Neuron (in vitro differentiated cells): ENCODE measurements around the gene CEP76.
"Not testable (repeated sequence)": the region's sequence is repeated elsewhere in the genome, so short reads cannot be mapped to it uniquely, and the experiment has no call there.

Source experiments
- H2AFZ ChIP-seq: one replicate; pipeline ENCODE4 v1.6.1; 2013; ENCODE audit warnings: low read depth, mild to moderate bottlenecking, inconsistent platforms, low read length, moderate library complexity
- H3K27me3 ChIP-seq: one replicate; pipeline ENCODE4 v1.6.1; 2013; ENCODE audit warnings: low read length; ENCODE audit not compliant: insufficient read depth
- H3K36me3 ChIP-seq: one replicate; pipeline ENCODE4 v1.6.1; 2013; ENCODE audit warnings: low read length; ENCODE audit not compliant: insufficient read depth
- H3K4me1 ChIP-seq: one replicate; pipeline ENCODE4 v1.6.1; 2013; ENCODE audit warnings: low read length; ENCODE audit not compliant: insufficient read depth
- H3K4me3 ChIP-seq: 2 replicates; pipeline ENCODE4 v1.5.1; 2013; ENCODE audit warnings: mild to moderate bottlenecking, low read length, moderate library complexity
- H3K9me3 ChIP-seq: one replicate; pipeline ENCODE4 v1.6.1; 2013; ENCODE audit warnings: low read length

CEP76 gene

GRCh38 chr18:12645751-12646203 is 56.7 kb downstream of the CEP76 start:
- Histone ChIP-seq H3K27me3 (no peaks in the 10 kb centered on the region), H3K9me3 (no peaks in the 10 kb centered on the region), H3K36me3 (peaks cover 12% of the 10 kb centered on the region), H3K4me1 (no peaks in the 10 kb centered on the region), H3K4me3 (no peak overlapping the region), H2AFZ (no peak overlapping the region)

GRCh38 chr18:12645254-12645653 is 57.3 kb downstream of the CEP76 start:
- no peak overlapping the region for H2AFZ ChIP-seq
- H3K36me3 ChIP-seq: peaks cover 12% of the 10 kb centered on the region
- no peaks in the 10 kb centered on the region for H3K4me1 ChIP-seq
- no peaks in the 10 kb centered on the region for H3K27me3 ChIP-seq
- no peak overlapping the region for H3K4me3 ChIP-seq
- no peaks in the 10 kb centered on the region for H3K9me3 ChIP-seq

GRCh38 chr18:12643756-12644155 is 58.8 kb downstream of the CEP76 start:
- H3K36me3 ChIP-seq: peaks cover 12% of the 10 kb centered on the region
- H3K4me1 ChIP-seq, H3K27me3 ChIP-seq, H3K9me3 ChIP-seq, H2AFZ ChIP-seq, H3K4me3 ChIP-seq: not testable (repeated sequence)

GRCh38 chr18:12640881-12641200 is 61.7 kb downstream of the CEP76 start:
- Histone ChIP-seq H3K4me1 (no peaks in the 10 kb centered on the region), H3K27me3 (no peaks in the 10 kb centered on the region), H3K4me3 (no peak overlapping the region), H2AFZ (no peak overlapping the region), H3K36me3 (no peaks in the 10 kb centered on the region), H3K9me3 (no peaks in the 10 kb centered on the region)

- H3K36me3 ChIP-seq: no peaks in the 10 kb centered on the region
- no peaks in the 10 kb centered on the region for H3K27me3 ChIP-seq
- H3K9me3 ChIP-seq: no peaks in the 10 kb centered on the region
- H2AFZ ChIP-seq: no peak overlapping the region
- no peak overlapping the region for H3K4me3 ChIP-seq
- H3K4me1 ChIP-seq: no peaks in the 10 kb centered on the region
Measured at GRCh38 chr18:12639990-12640880, 62.3 kb downstream of the CEP76 start.

GRCh38 chr18:12638644-12639124 is 63.8 kb downstream of the CEP76 start:
- no peaks in the 10 kb centered on the region for H3K9me3 ChIP-seq
- no peak overlapping the region for H3K4me3 ChIP-seq
- H2AFZ ChIP-seq: no peak overlapping the region
- no peaks in the 10 kb centered on the region for H3K4me1 ChIP-seq
- peaks cover 6% of the 10 kb centered on the region for H3K36me3 ChIP-seq
- H3K27me3 ChIP-seq: no peaks in the 10 kb centered on the region

- no peak overlapping the region for H2AFZ ChIP-seq
- H3K36me3 ChIP-seq: peaks cover 6% of the 10 kb centered on the region
- H3K4me1 ChIP-seq: no peaks in the 10 kb centered on the region
- no peaks in the 10 kb centered on the region for H3K9me3 ChIP-seq
- no peaks in the 10 kb centered on the region for H3K27me3 ChIP-seq
- no peak overlapping the region for H3K4me3 ChIP-seq
Measured at GRCh38 chr18:12637901-12638643, 64.5 kb downstream of the CEP76 start.

GRCh38 chr18:12637393-12637792 is 65.1 kb downstream of the CEP76 start:
- no peak overlapping the region for H2AFZ ChIP-seq
- no peaks in the 10 kb centered on the region for H3K27me3 ChIP-seq
- no peaks in the 10 kb centered on the region for H3K4me1 ChIP-seq
- no peaks in the 10 kb centered on the region for H3K9me3 ChIP-seq
- H3K36me3 ChIP-seq: peaks cover 6% of the 10 kb centered on the region
- no peak overlapping the region for H3K4me3 ChIP-seq

- H3K4me1 ChIP-seq: no peaks in the 10 kb centered on the region
- H3K4me3 ChIP-seq: no peak overlapping the region
- H3K27me3 ChIP-seq: no peaks in the 10 kb centered on the region
- peaks cover 15% of the 10 kb centered on the region for H3K36me3 ChIP-seq
- peaks cover 2% of the 10 kb centered on the region for H3K9me3 ChIP-seq
- H2AFZ ChIP-seq: no peak overlapping the region
Measured at GRCh38 chr18:12631831-12632477, 70.6 kb downstream of the CEP76 start.

GRCh38 chr18:12630136-12630535 is 72.4 kb downstream of the CEP76 start:
- H3K27me3 ChIP-seq: no peaks in the 10 kb centered on the region
- no peaks in the 10 kb centered on the region for H3K4me1 ChIP-seq
- H3K9me3 ChIP-seq: peaks cover 2% of the 10 kb centered on the region
- H3K36me3 ChIP-seq: peaks cover 15% of the 10 kb centered on the region
- H3K4me3 ChIP-seq: no peak overlapping the region
- H2AFZ ChIP-seq: no peak overlapping the region

GRCh38 chr18:12628706-12629702 is 73.5 kb downstream of the CEP76 start:
- no peaks in the 10 kb centered on the region for H3K27me3 ChIP-seq
- H2AFZ ChIP-seq: no peak overlapping the region
- peaks cover 9% of the 10 kb centered on the region for H3K36me3 ChIP-seq
- H3K4me3 ChIP-seq: no peak overlapping the region
- no peaks in the 10 kb centered on the region for H3K4me1 ChIP-seq
- H3K9me3 ChIP-seq: peaks cover 2% of the 10 kb centered on the region

GRCh38 chr18:12627199-12627598 is 75.3 kb downstream of the CEP76 start:
- not testable (repeated sequence) for H2AFZ ChIP-seq, H3K27me3 ChIP-seq, H3K4me3 ChIP-seq, H3K36me3 ChIP-seq, H3K4me1 ChIP-seq, H3K9me3 ChIP-seq
